Measurements from ENCODE around the gene VEPH1. TPM values are rescaled to one million over a fixed set of nuclear protein-coding genes. Genes with fewer than 3 reads are reported as not detected.

Gene VEPH1
- total and polyA plus RNA-seq, 9 of the 15 experiments (the other 6 are each of a cell fraction or from before 2014, with no cell fraction given), result 4.5 to 15.6 (median 5.8) TPM

GRCh38 chr3:157318639-157319288 lies 184.5 kb downstream of the VEPH1 start (continued):
- TF ChIP-seq E2F6 (IDR thresholded peaks at IDR 0.05; ENCODE audit: borderline replicate concordance in 1 of 2, extremely low read depth in 1 of 2, insufficient read depth in 1 of 2, insufficient read length in 1 of 2, low read depth in 1 of 2, low read length in 1 of 2, poor library complexity in 1 of 2, severe bottlenecking in 1 of 2) (no peak), BACH1 (tag; IDR thresholded peaks at IDR 0.05) (no peak), HDAC8 (tag; IDR thresholded peaks at IDR 0.05) (no peak)

GRCh38 chr3:157317895-157318294 lies 185.3 kb downstream of the VEPH1 start:
- 43% methylated on average over 1 of the region's 1 CpG for WGBS (ENCODE audit: insufficient coverage, low coverage, missing lambda C conversion rate)
- no peak for DNase-seq (ENCODE audit: extremely low read depth in 1 of 4, low spot score in 3 of 4)
- H3K27ac ChIP-seq (ENCODE audit: extremely low read depth, low read depth, low read length), result no peak overlapping the region
- no peak overlapping the region for H3K4me2 ChIP-seq (ENCODE audit: insufficient read depth, low read length)
- no peaks in the 10 kb centered on the region for H3K36me3 ChIP-seq (ENCODE audit: control insufficient read depth, insufficient read depth, low read length)
- BruUV-seq (replicated peaks), result no TSS peak
- intact Hi-C loops (cut with micrococcal nuclease), result no loop called here
- FAIRE-seq, result no peak
- POLR2A ChIA-PET, result interaction anchor here (1.3 kb wide), 1 partner anchor 12 kb away, joined by 4 read pairs; no protein-coding TSS in a partner anchor
- no peaks in the 10 kb centered on the region for H3K9me1 ChIP-seq (ENCODE audit: control insufficient read depth, insufficient read depth, low read length)
- in situ Hi-C loops (cut with MboI), result no loop called here
- CTCF ChIA-PET (ENCODE audit: low intra/inter-chr PET ratio), result no interaction called here
- H2AFZ ChIP-seq (ENCODE audit: low read depth, low read length), result no peak overlapping the region
- TF ChIP-seq CSDE1 (IDR thresholded peaks at IDR 0.05) (no peak), E2F3 (CRISPR knock-in tag; IDR thresholded peaks at IDR 0.05) (no peak), ZNF561 (CRISPR knock-in tag; conservative IDR thresholded peaks at IDR 0.05) (no peak), ETV5 (CRISPR knock-in tag; IDR thresholded peaks at IDR 0.05; ENCODE audit: low read depth) (no peak)
- no peaks in the 10 kb centered on the region for H3K27me3 ChIP-seq (ENCODE audit: control insufficient read depth in 2 of 2, insufficient read depth in 2 of 2, low read length in 2 of 2)
- no peak overlapping the region for H3K9ac ChIP-seq (ENCODE audit: insufficient read depth in 1 of 2, low read depth in 2 of 2, low read length in 2 of 2)
- no peaks in the 10 kb centered on the region for H3K79me2 ChIP-seq (ENCODE audit: control insufficient read depth, insufficient read depth, low read length)
- H3K9me3 ChIP-seq (replicated peaks; ENCODE audit: control insufficient read depth, insufficient read depth, low read depth, low read length), result no peaks in the 10 kb centered on the region
- no peaks in the 10 kb centered on the region for H4K20me1 ChIP-seq (replicated peaks; ENCODE audit: control insufficient read depth, insufficient read depth, low read length)
- no peak for ATAC-seq
- no peak overlapping the region for H3K4me3 ChIP-seq
- H3K4me1 ChIP-seq (replicated peaks in 1 of 2; ENCODE audit: control insufficient read depth in 2 of 2, insufficient read depth in 2 of 2, low read length in 2 of 2), result no peaks in the 10 kb centered on the region; a peak in 1 of 5 replicates
